Vagina (tissue), 2 donors: ENCODE data around the gene ZCCHC7.

Experiments
- POLR2A ChIP-seq, 2 donors: fragments of 450-650 bp; IDR thresholded peaks; one replicate each; pipeline ENCODE4 v1.6.1; 2017; ENCODE audit warnings: antibody characterized with exemption in 2 of 2, mild to moderate bottlenecking in 2 of 2, moderate library complexity in 2 of 2
- POLR2AphosphoS5 ChIP-seq, 2 donors: sonication (generic); formaldehyde crosslinking; IDR thresholded peaks; one replicate each; pipeline ENCODE4 v1.9.0; 2017; ENCODE audit warnings: antibody characterized with exemption in 2 of 2, mild to moderate bottlenecking in 2 of 2, low read depth in 1 of 2; ENCODE audit not compliant: insufficient read depth in 1 of 2
- TF ChIP-seq, protein P1 (sequence below), 3 experiments: fragments of 450-650 bp in 2 of 3; fragments of 200-600 bp in 1 of 3; sonication (generic) in 1 of 3; IDR thresholded peaks; one replicate each; pipeline ENCODE4 v1.5.1; 2017 to 2019; ENCODE audit warnings: antibody characterized with exemption in 3 of 3, mild to moderate bottlenecking in 2 of 3, moderate library complexity in 2 of 3

DNA sequence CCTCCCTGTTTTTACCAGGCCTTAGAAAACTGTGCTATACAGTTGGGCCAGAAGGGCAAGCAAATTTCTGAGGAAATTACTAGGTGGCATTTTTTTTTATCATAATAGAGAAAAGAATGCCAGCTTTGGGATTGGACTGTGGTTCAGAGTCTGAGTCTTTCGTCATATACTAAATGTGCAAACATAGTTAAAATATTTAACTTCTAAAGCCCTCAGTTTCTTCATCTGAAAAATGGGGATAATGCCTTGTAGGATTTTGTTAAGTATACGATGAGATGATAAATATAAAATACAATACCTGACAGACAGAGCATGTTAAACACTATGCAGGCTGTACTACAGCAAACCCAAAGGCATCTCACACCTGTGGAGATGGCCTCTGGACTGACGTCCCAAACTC lies 214.9 kb downstream of the ZCCHC7 start:
- TF ChIP-seq, protein P1, sequence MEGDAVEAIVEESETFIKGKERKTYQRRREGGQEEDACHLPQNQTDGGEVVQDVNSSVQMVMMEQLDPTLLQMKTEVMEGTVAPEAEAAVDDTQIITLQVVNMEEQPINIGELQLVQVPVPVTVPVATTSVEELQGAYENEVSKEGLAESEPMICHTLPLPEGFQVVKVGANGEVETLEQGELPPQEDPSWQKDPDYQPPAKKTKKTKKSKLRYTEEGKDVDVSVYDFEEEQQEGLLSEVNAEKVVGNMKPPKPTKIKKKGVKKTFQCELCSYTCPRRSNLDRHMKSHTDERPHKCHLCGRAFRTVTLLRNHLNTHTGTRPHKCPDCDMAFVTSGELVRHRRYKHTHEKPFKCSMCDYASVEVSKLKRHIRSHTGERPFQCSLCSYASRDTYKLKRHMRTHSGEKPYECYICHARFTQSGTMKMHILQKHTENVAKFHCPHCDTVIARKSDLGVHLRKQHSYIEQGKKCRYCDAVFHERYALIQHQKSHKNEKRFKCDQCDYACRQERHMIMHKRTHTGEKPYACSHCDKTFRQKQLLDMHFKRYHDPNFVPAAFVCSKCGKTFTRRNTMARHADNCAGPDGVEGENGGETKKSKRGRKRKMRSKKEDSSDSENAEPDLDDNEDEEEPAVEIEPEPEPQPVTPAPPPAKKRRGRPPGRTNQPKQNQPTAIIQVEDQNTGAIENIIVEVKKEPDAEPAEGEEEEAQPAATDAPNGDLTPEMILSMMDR (IDR thresholded peaks at IDR 0.05), result no peak
- TF ChIP-seq POLR2AphosphoS5 (IDR thresholded peaks at IDR 0.05; ENCODE audit: insufficient read depth in 1 of 2, low read depth in 1 of 2) (no peak), POLR2A (IDR thresholded peaks at IDR 0.05) (no peak)
